Measurements from ENCODE around the gene SPIRE1. TPM values are rescaled to one million over a fixed set of nuclear protein-coding genes. Genes with fewer than 3 reads are reported as not detected.
"Not testable (repeated sequence)": the region's sequence is repeated elsewhere in the genome, so short reads cannot be mapped to it uniquely, and the experiment has no call there.

The SPIRE1 gene
- total RNA-seq, 1 donor from 2014 or later: 20.7 TPM

DNA sequence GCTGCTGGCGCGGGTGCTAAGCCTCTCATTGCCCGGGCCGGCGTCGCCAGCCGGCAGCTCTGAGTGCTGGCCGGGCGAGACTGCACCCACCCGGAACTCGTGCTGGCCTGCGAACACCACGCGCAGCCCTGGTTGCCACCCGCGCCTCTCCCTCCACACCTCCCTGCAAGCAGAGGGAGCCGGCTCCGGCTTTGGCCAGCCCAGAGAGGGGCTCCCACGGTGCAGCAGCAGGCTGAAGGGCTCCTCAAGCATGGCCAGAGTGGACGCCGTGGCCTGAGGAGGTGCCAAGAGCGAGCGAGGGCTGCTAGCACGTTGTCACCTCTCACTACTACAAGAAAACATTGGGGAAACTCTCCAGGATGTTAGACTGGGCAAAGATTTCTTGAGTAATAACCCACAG, 98.6 kb downstream of the SPIRE1 start:
- no peak for DNase-seq (ENCODE audit: low read depth)
- TF ChIP-seq, protein P1, sequence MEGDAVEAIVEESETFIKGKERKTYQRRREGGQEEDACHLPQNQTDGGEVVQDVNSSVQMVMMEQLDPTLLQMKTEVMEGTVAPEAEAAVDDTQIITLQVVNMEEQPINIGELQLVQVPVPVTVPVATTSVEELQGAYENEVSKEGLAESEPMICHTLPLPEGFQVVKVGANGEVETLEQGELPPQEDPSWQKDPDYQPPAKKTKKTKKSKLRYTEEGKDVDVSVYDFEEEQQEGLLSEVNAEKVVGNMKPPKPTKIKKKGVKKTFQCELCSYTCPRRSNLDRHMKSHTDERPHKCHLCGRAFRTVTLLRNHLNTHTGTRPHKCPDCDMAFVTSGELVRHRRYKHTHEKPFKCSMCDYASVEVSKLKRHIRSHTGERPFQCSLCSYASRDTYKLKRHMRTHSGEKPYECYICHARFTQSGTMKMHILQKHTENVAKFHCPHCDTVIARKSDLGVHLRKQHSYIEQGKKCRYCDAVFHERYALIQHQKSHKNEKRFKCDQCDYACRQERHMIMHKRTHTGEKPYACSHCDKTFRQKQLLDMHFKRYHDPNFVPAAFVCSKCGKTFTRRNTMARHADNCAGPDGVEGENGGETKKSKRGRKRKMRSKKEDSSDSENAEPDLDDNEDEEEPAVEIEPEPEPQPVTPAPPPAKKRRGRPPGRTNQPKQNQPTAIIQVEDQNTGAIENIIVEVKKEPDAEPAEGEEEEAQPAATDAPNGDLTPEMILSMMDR (conservative IDR thresholded peaks at IDR 0.05; ENCODE audit: low read depth, low read length): no peak
- no peak overlapping the region for H3K4me3 ChIP-seq (ENCODE audit: low read depth, low read length)

DNA sequence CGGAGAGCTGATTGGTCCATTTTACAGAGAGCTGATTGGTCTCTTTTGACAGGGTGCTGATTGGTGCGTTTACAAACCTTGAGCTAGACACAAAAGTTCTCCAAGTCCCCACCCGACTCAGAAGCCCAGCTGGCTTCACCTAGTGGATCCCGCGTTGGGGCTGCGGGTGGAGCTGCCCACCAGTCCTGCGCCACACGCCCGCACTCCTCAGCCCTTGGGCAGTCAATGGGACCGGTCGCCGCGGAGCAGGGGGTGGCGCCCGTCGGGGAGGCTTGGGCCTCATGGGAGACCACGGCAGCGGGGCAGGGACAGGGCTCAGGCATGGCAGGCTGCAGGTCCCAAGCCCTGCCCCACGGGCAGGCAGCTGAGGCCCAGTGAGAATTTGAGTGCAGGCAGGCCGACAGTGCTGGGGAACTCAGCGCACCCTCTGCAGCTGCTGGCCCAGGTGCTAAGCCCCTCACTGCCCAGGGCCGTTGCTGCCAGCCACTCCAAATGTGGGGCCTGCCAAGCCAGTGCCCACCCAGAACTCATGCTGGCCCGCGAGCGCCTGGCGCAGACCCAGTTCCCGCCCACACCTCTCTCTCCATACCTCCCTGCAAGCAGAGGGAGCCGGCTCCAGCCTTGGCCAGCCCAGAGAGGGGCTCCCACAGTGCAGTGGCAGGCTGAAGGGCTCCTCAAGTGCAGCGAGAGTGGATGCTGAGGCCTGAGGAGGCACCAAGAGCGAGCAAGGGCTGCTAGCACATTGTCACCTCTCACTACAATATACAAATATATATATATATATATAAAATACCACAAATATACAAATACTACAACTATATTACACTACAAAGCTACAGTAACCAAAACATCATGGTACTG, 100.7 kb downstream of the SPIRE1 start:
- H3K4me3 ChIP-seq (ENCODE audit: low read depth, low read length): no peak overlapping the region
- TF ChIP-seq, protein P1 (conservative IDR thresholded peaks at IDR 0.05; ENCODE audit: low read depth, low read length): no peak
- DNase-seq (ENCODE audit: low read depth): no peak

DNA sequence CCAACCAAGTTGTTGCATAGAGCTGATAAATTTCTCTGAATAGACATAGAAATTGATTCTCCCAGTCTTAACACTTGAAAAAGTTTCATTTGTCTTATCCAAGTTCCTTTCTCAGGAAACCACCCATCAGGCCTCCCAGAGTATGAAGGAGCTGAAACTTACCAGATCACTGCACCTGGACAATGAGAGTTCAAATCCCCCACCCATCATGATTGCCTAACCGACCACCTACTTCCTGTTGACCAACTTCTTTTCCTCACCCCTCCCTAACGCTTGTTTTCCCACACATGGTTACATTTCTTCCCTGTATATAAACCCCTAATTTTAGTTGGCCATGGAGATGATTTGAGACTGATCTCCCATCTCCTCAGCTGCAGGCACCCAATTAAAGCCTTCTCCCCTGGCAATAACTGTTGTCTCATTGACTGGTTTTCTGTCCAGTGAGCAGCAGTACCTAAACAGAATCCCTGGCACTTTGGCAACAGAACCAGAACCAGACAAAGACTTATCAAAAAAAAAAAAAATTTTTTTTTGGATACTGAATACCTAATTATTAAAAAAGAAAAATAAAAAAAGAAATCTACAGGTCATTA, 103.0 kb downstream of the SPIRE1 start:
- no peak overlapping the region for H3K4me3 ChIP-seq (ENCODE audit: low read depth, low read length)
- TF ChIP-seq, protein P1 (conservative IDR thresholded peaks at IDR 0.05; ENCODE audit: low read depth, low read length): no peak
- DNase-seq (ENCODE audit: low read depth): no peak

DNA sequence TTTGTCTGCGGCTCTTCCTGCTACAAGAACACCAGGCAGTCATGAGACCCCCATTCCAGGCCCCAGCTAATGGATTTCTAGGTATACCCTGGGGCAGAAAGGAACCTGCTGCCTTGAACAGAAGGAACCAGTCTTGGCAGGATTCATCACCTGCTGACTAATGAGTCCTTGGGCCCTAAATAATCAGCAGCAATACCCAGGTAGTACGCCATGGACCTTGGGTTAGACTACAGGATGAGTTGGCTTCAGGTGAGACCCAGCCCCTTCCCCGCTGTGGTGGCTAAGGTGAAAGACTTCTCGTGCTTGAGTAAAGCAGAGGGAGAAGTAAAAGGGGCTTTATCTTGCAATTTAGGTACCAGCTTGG, 105.0 kb downstream of the SPIRE1 start:
- TF ChIP-seq, protein P1 (conservative IDR thresholded peaks at IDR 0.05; ENCODE audit: low read depth, low read length): no peak
- no peak overlapping the region for H3K4me3 ChIP-seq (ENCODE audit: low read depth, low read length)
- no peak for DNase-seq (ENCODE audit: low read depth)

DNA sequence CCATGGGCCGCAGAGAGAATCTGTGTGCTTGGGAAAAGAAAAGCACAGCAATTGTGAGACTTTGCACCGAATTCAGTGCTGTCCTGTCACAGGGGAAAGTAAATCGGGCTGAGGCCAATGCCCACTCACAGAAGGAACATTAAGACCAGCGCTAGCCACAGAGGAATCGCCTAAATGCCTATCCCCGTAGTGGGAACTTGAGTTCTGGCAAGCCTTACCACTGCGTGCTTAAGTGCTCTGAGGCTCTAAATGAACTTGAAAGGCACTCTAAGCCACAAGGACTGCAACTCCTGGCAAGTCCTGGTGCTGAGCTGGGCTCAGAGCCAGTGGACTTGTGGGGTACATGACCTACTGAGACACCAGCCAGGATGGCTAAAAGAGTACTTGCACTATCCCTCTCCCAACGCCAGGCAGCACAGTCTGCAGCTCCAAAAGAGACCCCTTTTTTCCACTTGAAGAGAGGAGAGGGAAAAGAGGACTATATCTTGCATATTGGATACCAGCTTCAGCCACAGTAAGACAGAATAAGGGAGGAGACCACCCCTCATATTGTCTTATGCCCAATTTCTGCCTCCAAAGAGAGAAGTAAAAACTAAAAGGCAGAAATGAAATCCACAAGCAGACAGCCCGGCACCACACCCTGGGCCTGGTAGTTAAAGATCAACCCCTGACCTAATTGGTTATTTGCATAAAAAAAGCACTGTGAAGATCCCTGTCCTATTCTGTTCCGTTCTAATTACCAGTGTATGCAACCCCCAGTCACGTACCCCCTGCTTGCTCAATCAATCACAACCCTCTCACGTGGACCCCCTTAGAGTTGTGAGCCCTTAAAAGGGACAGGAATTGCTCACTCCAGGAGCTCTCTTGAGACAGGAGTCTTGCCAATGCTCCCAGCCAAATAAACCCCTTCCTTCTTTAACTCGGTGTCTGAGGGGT, 105.7 kb downstream of the SPIRE1 start:
- TF ChIP-seq, protein P1 (conservative IDR thresholded peaks at IDR 0.05; ENCODE audit: low read depth, low read length): peak; percentile 45
- peak; percentile 62 for DNase-seq (ENCODE audit: low read depth)
- H3K4me3 ChIP-seq (ENCODE audit: low read depth, low read length): peak overlapping the region; percentile 38

DNA sequence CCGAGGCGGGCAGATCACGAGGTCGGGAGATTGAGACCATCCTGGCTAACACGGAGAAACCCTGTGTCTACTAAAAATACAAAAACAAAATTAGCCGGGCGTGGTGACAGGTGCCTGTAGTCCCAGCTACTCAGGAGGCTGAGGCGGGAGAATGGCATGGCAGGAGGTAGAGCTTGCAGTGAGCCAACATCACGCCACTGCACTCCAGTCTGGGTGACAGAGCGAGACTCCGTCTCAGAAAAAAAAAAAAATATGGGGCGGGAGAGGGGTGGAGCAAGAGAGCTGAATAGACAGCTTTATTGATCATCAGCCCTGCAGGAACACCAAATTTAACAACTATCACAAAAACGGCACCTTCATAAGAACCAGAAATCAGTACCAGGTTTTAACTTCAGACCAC, 106.4 kb downstream of the SPIRE1 start:
- not testable (repeated sequence) for DNase-seq (ENCODE audit: low read depth)
- H3K4me3 ChIP-seq (ENCODE audit: low read depth, low read length): peak overlapping the region; percentile 38

DNA sequence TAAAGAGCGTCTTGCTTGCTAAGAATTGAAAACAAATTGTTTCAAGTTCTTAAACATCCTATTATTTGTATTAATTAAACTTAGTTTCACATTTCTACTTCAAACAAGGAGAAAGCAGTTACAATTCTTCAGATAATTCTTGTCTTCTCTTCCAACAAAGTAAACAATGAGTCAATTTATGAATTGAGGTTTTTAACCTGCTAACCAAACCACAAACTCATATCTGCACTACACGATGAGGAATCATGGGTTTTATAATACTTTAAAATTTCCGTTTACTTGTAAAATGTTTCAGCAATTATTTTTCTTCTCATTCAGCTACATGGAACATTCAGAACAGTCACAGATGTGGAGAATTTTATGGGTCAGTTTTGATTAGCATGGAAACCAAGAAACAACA, 114.2 kb downstream of the SPIRE1 start:
- DNase-seq (ENCODE audit: low read depth): no peak
- H3K4me3 ChIP-seq (ENCODE audit: low read depth, low read length): no peak overlapping the region
- TF ChIP-seq, protein P1 (conservative IDR thresholded peaks at IDR 0.05; ENCODE audit: low read depth, low read length): no peak

All from epithelial cell of proximal tubule (primary cell).